Keratinocyte (primary cell): ENCODE data around the gene PPARA. TPM values are rescaled to one million over a fixed set of nuclear protein-coding genes. Genes with fewer than 3 reads are reported as not detected.
A peak's percentile ranks its signal among the peaks of the same experiment; 100 is the strongest.

Experiments
- DNase-seq: peaks from one replicate; pipeline ENCODE4 v3.0.0-alpha.2; 2011; ENCODE audit warnings: low read depth, missing footprints, low spot score
- FAIRE-seq: peaks from 2 replicates; lab custom pipeline; 2011; peaks lifted over from hg19 to GRCh38; lab: Jason Lieb, UNC
- H2AFZ ChIP-seq: 2 replicates; pipeline ENCODE4 v1.6.0; 2012; ENCODE audit warnings: low read length, control low read depth, inconsistent platforms; ENCODE audit not compliant: control insufficient read depth
- H3K27ac ChIP-seq: 2 replicates; pipeline ENCODE4 v1.5.1; 2011; ENCODE audit warnings: low read length; ENCODE audit not compliant: control insufficient read depth, insufficient read depth
- H3K27me3 ChIP-seq: 3 replicates; pipeline ENCODE4 v1.6.0; 2011; ENCODE audit warnings: low read length; ENCODE audit not compliant: control insufficient read depth, insufficient read depth; ENCODE audit errors: extremely low read depth
- H3K36me3 ChIP-seq, 2 experiments: 2 replicates in 1 of 2; 3 replicates in 1 of 2; pipeline ENCODE4 v1.5.1; 2011; ENCODE audit warnings: low read length in 2 of 2, mild to moderate bottlenecking in 1 of 2; ENCODE audit not compliant: control insufficient read depth in 2 of 2, insufficient read depth in 2 of 2; ENCODE audit errors: extremely low read depth in 1 of 2
- H3K4me1 ChIP-seq: 3 replicates; pipeline ENCODE4 v1.5.1; 2011; ENCODE audit warnings: low read length; ENCODE audit not compliant: control insufficient read depth, insufficient read depth; ENCODE audit errors: extremely low read depth
- H3K4me2 ChIP-seq: 3 replicates; pipeline ENCODE4 v1.6.0; 2011; ENCODE audit warnings: low read depth, low read length; ENCODE audit not compliant: control insufficient read depth, insufficient read depth; ENCODE audit errors: extremely low read depth
- H3K4me3 ChIP-seq, 3 experiments: fragments of 200-600 bp in 1 of 3; sonication (generic) in 1 of 3; 2 replicates in 2 of 3; 3 replicates in 1 of 3; pipeline ENCODE4 v1.5.1; 2011 to 2016; ENCODE audit warnings: low read length in 3 of 3, mild to moderate bottlenecking in 3 of 3, control low read depth in 2 of 3, inconsistent platforms in 1 of 3, low read depth in 1 of 3, mixed read lengths in 1 of 3, mixed run types in 1 of 3, moderate library complexity in 1 of 3; ENCODE audit not compliant: control insufficient read depth in 2 of 3, insufficient read depth in 2 of 3; ENCODE audit errors: extremely low read depth in 1 of 3
- H3K79me2 ChIP-seq: 2 replicates; pipeline ENCODE4 v1.6.0; 2012; ENCODE audit warnings: low read length; ENCODE audit not compliant: control insufficient read depth, insufficient read depth
- H3K9ac ChIP-seq: 3 replicates; pipeline ENCODE4 v1.6.0; 2011; ENCODE audit warnings: low read length; ENCODE audit not compliant: control insufficient read depth, insufficient read depth; ENCODE audit errors: extremely low read depth
- H3K9me1 ChIP-seq: 3 replicates; pipeline ENCODE4 v1.6.0; 2011; ENCODE audit warnings: low read length; ENCODE audit not compliant: control insufficient read depth, insufficient read depth; ENCODE audit errors: extremely low read depth
- H3K9me3 ChIP-seq: 2 replicates; pipeline ENCODE4 v1.5.1; 2012; ENCODE audit warnings: low read depth, low read length; ENCODE audit not compliant: control insufficient read depth
- H4K20me1 ChIP-seq: 3 replicates; pipeline ENCODE4 v1.6.0; 2011; ENCODE audit warnings: low read length; ENCODE audit not compliant: control insufficient read depth, insufficient read depth; ENCODE audit errors: extremely low read depth
- CTCF ChIP-seq, 3 experiments: IDR thresholded peaks in 1 of 3; conservative IDR thresholded peaks in 1 of 3; optimal IDR thresholded peaks in 1 of 3; 2 replicates in 2 of 3; 3 replicates in 1 of 3; pipeline versions ENCODE3 to v1.5.1; 2011; ENCODE audit warnings: low read length in 3 of 3, mild to moderate bottlenecking in 3 of 3, moderate library complexity in 2 of 3, control low read depth in 1 of 3, inconsistent platforms in 1 of 3; ENCODE audit not compliant: insufficient read depth in 2 of 3; ENCODE audit errors: extremely low read depth in 1 of 3
- EZH2 ChIP-seq: IDR thresholded peaks from one replicate; pipeline ENCODE4 v1.6.1; 2012; ENCODE audit warnings: inconsistent platforms, mild to moderate bottlenecking, low read length, moderate library complexity
- dilution Hi-C: fragments of 300-500 bp; cut with MboI; formaldehyde crosslinking; loops from one replicate; pipeline ENCODE4 v1.7.0; 2020; ENCODE audit warnings: low sequenced_read_pairs; ENCODE audit not compliant: extremely low pct_ligation_motif_present
- polyA plus RNA-seq, 5 experiments: library from polyadenylated mRNA; depleted of rRNA in 3 of 5; stranded (reverse) in 3 of 5; stranded (forward) in 1 of 5; unstranded in 1 of 5; fragments of >200 nt; gene quantifications; 1 replicate in 1 of 5; 2 replicates in 3 of 5; 3 replicates in 1 of 5; pipeline versions ENCODE4 v1.2.1 to v1.2.3, GENCODE V29; 2011 to 2012; ENCODE audit warnings: missing spikeins in 2 of 5, low read depth in 1 of 5, low replicate concordance in 1 of 5

PPARA gene
- polyA plus RNA-seq, 1 donor (not counting 4 experiments of a cell fraction or from before 2014, with no cell fraction given) = 4.9 TPM

GRCh38 chr22:46251266-46251665, 100.9 kb downstream of the PPARA start:
- H3K36me3 ChIP-seq = no peaks in the 10 kb centered on the region
- no peaks in the 10 kb centered on the region for H4K20me1 ChIP-seq
- peak overlapping the region; percentile 92 for H2AFZ ChIP-seq
- dilution Hi-C loops = no loop called here
- H3K27me3 ChIP-seq = no peaks in the 10 kb centered on the region
- H3K9me3 ChIP-seq = no peaks in the 10 kb centered on the region
- no peak overlapping the region for H3K27ac ChIP-seq
- H3K4me2 ChIP-seq = peak overlapping the region; percentile 92
- H3K9me1 ChIP-seq = no peaks in the 10 kb centered on the region
- H3K79me2 ChIP-seq = no peaks in the 10 kb centered on the region
- H3K9ac ChIP-seq = no peak overlapping the region
- DNase-seq = no peak
- no peak for TF ChIP-seq CTCF (optimal IDR thresholded peaks at IDR 0.05 in 1 of 3, IDR thresholded peaks at IDR 0.05 in 1 of 3, conservative IDR thresholded peaks at IDR 0.05 in 1 of 3; ENCODE audit: extremely low read depth in 1 of 3, insufficient read depth in 2 of 3, low read length in 3 of 3)
- TF ChIP-seq EZH2 = no peak
- H3K4me3 ChIP-seq = peak overlapping the region; percentile 78 to 94 (median 84)
- peaks cover 14% of the 10 kb centered on the region for H3K4me1 ChIP-seq
- no peak for FAIRE-seq

- FAIRE-seq = no peak
- H3K4me1 ChIP-seq = peaks cover 14% of the 10 kb centered on the region
- DNase-seq = no peak
- no peaks in the 10 kb centered on the region for H3K79me2 ChIP-seq
- H2AFZ ChIP-seq = no peak overlapping the region
- no peaks in the 10 kb centered on the region for H3K9me1 ChIP-seq
- TF ChIP-seq EZH2 (no peak), CTCF (optimal IDR thresholded peaks at IDR 0.05 in 1 of 3, IDR thresholded peaks at IDR 0.05 in 1 of 3, conservative IDR thresholded peaks at IDR 0.05 in 1 of 3; ENCODE audit: extremely low read depth in 1 of 3, insufficient read depth in 2 of 3, low read length in 3 of 3) (no peak)
- H3K27ac ChIP-seq = no peak overlapping the region
- no peak overlapping the region for H3K4me3 ChIP-seq
- no peak overlapping the region for H3K9ac ChIP-seq
- dilution Hi-C loops = no loop called here
- H3K27me3 ChIP-seq = no peaks in the 10 kb centered on the region
- no peaks in the 10 kb centered on the region for H3K9me3 ChIP-seq
- H4K20me1 ChIP-seq = no peaks in the 10 kb centered on the region
- H3K36me3 ChIP-seq = no peaks in the 10 kb centered on the region
- H3K4me2 ChIP-seq = no peak overlapping the region
Measured at GRCh38 chr22:46251816-46252380, 101.6 kb downstream of the PPARA start.
